SHP77 (cell line): ENCODE results near the gene DYNC2I2.
A peak's percentile ranks its signal among the peaks of the same experiment; 100 is the strongest.
"Not testable (repeated sequence)": the region's sequence is repeated elsewhere in the genome, so short reads cannot be mapped to it uniquely, and the experiment has no call there.

Experiments
- DNase-seq, 2 experiments: peaks; one replicate each; lab custom pipeline; 2025; lab: John Stamatoyannopoulos, UW

DYNC2I2 gene

DNA sequence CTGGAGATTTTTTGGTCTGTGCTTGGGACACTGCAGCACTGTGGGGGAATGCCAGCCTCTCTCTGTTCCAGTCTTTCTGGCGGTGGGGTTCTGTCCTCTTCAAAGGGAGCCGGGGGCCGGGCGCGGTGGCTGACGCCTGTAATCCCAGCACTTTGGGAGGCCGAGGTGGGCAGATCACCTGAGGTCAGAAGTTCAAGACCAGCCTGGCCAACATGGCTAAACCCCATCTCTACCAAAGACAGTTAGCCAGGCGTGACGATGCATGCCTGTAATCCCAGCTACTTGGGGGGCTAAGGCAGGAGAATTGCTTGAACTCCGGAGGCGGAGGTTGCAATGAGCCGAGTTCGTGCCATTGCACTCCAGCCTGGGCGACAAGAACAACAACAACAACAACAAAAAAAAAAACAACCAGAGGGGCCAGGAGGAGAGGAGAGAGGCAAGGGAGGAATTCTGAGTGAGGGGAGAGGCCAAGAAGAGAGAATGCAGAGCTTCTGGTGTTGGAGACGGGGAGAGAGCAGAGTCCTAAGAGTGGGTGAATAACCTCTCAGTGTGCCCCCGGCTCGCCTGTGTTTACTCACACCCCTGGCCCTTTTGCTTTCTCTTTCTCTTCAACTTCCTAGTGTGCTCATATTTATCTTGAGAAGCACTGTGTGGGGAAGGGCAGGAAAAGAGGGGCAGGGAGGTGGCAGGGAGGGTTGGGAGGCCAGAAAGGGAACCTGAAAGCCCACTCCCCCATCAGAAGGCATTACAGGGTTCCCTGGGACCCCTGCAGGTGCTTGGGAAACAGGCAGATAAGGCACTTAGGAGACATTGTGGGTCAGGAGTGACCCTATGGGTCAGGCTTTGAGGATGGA, 29.2 kb upstream of the DYNC2I2 start:
- no peak for DNase-seq

DNA sequence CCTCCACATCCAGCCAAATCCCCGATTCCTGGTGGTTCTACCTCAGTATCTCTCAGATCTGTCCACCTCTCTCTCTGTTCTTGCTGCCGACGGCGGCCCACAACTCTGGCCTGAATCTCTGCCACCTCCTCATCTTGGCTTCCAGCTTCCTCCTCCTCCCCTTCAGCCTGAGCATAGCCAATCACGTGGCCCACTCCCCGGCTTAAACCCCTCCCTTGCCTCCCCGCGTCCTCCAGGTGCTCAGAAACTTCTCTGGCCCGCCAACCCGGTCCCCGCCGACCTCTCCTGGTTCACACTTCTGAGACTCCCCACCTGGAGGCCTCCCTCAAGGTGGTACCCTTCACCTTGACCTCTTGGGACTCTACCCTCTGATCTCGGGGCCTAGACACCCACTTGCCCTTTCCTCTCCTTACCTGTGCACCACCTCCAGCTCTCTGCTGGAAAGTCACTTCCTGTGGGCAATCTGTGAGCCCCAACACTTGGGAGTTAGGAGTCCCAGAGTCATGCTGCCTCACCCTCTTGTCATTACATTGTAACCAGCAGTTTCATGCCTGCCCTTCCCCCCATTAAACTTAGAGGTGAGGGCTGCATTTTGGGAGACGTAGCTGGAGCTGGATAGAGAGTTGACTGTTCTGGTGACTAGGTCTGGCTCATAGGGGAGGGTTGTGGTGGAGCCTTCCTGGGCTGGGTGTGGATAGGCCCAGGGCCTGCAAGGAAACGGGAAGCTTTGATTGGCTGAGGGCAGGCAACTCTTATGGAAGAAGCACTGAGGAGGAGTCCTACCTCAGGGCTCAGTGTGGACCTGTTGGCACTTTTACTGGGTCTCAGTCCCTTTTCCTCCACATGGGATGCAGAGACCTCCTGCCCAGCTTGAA, 27.9 kb upstream of the DYNC2I2 start:
- no peak for DNase-seq

DNA sequence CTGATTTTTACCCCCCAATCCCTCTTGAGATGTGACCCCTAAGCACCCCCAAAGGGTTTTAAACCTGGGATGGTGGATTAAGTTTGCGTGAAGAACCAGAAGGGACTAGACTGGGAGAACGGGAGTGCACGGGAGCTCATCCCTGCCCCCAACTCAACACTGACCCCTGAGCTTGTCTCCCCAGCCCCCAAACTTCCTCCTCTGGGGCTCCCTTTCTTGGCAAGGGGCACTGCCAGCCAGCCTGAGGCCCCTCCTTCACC, 27.3 kb upstream of the DYNC2I2 start:
- no peak for DNase-seq

DNA sequence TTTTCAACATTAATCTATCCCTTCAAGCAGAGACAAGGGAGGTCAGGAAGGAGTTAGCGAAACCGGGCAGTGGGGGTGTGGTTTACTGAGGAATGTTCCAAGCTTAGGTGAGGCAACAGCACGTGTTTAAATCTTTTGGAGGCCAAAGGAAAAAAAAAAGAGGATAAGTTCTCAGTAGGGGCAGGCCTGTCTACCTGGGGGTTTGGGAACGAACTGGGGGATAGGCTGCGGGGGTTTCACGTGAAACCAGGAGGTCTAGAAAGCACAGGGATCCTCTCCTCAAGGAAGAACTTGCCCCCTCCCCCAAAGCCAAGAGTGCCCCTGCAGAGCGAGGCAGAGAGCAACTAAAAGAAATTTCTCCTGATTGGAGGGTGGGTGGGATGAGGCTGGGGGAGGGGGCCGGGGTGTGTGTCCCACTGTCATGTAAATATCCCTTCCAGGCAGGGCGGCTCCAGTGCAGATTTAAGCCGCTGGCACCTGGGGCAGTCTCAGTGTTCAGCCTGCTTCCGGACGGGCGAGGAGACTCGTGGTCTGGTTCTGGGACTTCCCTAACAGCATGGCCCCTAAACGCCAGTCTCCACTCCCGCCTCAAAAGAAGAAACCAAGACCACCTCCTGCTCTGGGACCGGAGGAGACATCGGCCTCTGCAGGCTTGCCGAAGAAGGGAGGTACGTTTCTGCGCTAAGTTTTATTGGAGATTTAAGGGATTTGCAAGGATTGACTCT, 26.9 kb upstream of the DYNC2I2 start:
- DNase-seq: no peak

DNA sequence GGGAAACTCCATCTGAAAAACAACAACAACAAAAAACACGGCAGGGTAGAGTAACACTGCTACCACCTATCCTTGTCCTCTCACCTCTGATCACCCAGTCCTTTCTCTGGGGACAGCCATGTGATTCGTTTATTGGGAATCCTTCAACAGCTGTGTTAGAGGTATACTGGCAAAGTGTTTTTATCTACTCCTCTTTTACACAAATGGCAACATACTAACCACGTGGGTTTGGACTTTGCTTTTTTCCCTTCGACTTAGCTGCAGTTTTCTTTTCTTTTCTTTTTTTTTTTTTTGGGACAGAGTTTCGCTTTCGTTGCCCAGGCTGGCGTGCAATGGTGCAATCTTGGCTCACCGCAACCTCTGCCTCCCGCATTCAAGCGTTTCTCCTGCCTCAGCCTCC, 21.1 kb upstream of the DYNC2I2 start:
- no peak for DNase-seq

DNA sequence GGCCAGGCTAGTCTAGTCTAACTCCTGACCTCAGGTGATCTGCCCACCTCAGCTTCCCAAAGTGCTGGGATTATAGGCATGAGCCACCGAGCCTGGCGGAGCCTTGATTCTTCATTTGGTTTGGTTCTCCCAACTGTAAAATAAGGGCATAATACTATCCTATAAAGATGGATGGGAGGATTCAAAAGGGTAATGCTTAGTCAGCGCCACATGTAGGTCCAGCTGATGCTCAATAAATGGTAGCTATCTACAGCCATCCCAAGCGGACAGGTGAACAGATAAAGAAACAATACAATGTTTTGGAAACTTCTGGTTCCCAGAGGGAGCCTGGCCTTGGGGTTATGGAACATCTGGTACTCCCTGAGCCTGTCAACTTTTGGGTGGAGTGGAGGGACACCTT, 18.7 kb upstream of the DYNC2I2 start:
- DNase-seq: no peak

DNA sequence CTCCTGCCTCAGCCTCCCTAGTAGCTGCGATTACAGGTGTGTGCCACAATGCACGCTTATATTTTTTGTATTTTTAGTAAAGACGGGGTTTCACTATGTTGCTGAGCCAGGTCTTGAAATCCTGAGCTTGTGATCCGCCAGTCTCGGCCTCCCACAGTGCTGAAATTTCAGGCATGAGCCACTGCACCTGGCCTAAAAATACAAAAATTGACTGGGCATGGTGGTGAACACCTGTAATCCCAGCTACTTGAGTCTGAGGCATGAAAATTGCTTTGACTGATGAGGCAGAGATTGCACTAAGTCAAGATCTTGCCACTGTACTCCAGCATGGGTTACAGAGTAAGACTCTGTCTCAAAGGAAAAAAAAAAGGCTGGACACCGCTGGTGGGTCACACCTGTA, 13.1 kb upstream of the DYNC2I2 start:
- no peak for DNase-seq

DNA sequence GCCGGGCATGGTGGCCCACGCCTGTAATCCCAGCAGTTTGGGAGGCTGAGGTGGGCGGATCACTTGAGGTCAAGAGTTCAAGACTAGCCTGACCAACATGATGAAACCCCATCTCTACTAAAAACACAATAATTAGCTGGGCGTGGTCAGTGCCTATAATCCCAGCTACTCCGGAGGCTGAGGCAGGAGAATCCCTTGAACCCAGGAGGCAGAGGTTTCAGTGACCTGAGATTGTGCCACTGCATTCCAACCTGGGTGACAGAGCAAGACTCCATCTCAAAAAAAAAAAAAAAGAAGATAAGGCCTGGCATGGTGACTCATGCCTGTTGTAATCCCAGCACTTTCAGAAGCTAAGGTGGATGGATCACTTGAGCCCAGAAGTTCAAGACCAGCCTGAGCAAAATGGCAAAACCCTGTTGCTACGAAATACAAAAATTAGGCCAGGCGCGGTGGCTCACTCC, 9.9 kb upstream of the DYNC2I2 start:
- DNase-seq: not testable (repeated sequence)

DNA sequence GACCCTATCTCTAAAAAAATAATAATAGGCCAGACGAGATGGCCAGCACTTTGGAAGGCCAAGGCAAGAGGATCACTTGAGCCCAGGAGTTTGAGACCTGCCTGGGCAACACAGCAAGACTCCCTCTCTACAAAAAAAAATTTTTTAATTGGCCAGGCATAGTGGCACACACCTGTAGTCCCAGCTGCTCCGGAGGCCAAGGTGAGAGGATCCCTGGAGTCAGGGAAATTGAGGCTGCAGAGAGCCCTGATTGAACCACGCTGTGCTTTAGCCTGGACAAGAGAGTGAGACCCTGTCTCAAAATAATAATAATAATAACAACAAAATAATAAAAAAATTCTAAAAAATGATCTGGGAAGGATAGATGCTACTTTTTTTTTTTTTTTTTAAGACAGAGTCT, 1.1 kb upstream of the DYNC2I2 start:
- DNase-seq: no peak

DNA sequence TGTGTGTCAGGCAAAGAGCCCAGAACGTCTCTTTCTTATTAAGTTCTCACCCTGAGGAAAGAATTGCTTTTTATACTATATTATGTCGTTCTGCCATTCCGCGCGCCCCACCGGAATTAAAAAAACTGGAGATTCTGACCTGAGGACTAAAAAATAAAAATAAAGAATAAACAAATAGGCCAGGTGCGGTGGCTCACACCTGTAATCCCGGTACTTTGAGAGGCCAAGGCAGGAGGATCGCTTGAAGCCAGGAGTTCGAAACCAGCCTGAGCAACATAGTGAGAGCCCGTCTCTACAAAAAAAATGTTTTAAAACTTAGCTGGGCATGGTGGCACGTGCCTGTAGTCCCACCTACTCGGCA, 677 bp upstream of the DYNC2I2 start:
- DNase-seq: no peak

DNA sequence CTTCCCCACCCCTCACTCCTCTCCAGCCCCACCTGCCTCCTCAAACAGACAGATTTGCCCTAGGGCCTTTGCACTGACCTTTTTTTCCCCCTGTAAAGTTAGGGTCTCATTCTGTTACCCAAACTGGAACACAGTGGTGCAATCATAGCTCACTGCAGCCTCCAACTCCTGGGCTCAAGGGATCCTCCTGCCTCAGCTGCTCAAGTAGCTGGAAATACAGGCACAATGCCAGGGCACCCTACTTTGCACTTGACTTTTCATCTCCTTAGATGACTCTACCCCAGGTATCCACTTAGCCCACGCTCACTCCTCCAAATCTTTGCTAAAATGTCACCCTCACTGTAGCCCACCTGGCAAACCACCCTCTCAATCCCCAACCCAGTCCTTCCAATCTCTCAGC, 2.2 kb downstream of the DYNC2I2 start:
- DNase-seq: no peak

DNA sequence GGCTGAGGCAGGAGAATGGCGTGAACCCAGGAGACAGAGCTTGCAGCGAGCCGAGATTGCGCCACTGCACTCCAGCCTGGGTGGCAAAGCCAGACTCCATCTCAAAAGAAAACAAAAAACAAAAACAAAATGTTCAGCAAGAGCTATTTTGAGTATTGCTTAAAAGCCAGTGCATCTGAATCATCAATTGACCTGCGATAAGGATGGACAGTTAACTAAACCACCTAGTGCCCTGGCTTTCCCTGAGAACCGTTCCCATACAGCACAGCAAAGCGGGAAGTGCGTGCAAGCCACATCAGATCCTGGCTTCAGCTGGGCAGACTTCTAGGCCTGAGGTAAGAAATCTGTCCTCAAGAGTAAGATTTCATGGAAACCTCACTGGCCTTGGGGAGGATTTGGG, 2.7 kb downstream of the DYNC2I2 start:
- no peak for DNase-seq

DNA sequence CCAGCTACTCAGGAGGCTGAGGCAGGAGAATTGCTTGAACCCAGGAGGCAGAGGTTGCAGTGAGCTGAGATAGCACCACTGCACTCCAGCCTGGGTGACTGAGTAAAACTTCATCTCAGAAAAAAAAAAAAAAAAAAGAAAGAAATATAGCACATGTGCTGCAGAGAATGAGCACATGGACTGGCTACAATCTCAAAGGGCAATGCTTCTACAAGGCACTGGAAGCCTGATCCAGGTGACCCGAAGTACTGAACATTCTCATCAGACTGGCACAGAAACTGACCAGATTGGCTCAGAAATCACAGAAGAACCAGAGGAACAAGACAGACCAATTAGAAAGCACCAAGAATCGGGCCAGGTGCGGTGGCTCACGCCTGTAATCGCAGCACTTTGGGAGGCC, 4.8 kb downstream of the DYNC2I2 start:
- no peak for DNase-seq

DNA sequence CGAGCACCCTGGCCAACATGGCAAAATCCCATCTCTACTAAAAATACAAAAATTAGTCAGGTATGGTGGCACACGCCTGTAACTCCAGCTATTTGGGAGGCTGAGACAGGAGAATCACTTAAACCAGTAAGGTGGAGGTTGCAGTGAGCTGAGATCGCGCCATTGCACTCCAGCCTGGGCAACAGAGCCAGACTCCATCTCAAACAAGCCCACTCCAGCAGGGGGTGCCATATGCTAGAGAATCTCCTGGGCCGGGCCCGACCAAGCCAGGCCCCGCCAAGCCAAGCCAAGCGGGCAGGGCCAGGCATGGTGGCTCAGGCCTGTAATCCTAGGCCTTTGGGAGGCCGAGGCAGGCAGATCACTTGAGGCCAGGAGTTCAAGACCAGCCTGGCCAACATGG, 8.4 kb downstream of the DYNC2I2 start:
- peak in 1 of 2 experiments; percentile 38 for DNase-seq

DNA sequence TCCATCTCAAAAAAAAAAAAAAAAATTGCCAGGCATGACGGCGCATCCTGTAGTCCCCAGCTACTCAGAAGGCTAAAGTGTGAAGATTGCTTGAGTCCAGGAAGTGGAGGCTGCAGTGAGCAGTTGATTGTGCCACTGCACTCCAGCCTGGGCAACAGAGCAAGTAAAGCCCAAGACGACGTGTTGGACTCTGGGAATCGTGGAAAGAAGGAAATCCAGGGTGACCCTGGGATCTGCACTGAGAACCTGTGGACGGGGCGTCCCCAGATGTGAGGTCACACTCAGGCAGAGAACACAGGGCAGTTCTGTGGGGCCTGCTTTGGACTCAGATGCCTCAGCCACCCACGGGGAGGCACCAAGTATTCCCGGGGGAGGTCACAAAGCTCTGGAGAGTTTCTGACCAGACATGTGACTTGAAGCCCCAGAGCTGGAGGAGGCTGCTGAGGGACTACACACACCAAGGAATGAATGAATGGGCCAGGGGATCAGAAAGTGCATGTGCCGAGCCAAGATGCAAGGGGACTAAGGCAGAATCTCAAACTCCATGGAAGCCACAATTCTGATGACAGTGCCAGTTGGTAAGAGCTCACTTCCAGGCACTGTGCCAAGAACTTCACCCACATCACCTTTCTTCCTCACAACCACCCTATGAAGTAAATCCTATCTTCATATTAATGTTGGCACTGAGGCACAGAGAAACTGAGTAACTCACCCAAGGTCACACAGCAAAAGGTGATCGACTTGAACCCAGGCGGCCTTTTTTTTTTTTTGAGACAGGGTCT, 12.9 kb downstream of the DYNC2I2 start:
- no peak for DNase-seq

DNA sequence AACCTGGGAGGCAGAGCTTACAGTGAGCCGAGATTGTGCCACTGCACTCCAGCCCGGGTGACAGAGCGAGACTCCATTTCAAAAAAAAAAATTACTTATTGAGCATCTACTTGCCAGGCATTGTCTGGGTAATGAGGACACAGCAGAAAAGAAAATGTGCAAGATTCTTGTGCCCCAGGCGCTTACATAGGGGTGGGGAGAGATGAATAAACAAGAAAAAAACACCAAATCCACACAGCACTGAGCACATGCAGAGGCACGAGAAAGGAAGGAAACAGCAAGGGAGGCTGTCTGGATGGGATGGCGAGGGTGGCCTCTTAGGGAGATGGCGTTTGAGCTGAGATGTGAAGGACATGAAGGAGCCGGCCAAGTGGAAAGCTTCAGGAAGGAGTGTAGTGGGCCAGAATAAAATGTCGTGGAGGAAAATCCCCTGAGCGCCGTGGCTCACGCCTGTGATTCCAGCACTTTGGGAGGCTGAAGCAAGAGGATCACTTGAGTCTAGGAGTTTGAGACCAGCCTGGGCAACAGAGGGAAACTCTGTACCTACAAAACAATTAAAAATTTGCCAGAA, 13.9 kb downstream of the DYNC2I2 start:
- DNase-seq: no peak

DNA sequence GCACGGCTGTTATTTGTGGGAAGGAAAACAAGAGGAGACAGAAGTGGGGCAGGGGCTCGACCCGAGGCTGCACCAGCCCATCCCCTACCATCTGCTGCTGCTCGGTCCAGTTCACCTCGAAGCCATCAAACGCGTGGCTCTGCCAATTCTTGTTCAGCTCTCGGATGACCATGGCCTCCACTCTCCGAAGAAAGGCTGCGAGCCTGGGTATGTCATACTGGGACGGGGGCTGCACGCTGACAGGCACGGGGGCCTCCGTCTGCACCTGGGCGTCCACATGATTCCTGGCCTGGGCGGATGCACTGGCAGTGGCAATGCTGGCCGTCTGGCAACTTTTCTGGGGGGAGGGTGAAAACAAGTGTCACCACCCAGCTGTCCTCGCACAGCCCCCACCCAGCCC, 16.0 kb downstream of the DYNC2I2 start:
- no peak for DNase-seq

DNA sequence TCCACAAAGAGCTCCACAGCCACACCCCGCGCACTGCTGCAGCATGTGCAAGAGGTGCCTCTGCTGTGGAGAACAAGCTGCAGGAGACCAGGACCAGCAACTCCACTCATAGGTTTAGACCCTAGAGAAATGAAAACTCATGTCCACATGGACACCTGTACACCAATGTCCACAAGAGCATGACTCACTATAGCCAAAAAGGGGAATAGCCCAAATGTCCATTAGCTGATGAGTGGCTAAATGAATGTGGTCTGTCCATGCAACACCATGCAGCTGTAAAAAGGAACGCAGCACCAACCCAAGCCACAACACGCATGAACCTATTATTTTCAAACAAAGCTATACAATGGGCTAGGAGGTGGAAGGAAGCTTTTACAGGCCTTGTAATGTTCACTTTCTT, 18.1 kb downstream of the DYNC2I2 start:
- no peak for DNase-seq

DNA sequence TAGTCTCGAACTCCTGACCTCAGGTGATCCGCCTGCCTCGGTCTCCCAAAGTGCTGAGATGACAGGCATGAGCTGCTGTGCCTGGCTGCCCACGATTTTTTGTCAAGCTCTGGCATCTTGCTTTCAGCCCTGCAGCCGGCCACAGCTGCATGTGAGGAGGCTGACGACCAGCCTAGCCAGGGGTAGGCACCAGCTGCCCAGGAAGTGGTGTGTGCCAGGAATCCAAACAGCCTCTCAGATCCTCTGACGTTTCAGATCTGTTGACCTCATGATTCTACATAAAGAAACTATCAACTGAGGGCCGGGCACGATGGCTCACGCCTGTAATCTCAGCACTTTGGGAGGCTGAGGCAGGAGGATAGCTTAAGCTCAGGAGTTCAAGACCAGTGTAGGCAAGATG, 19.0 kb downstream of the DYNC2I2 start:
- DNase-seq: peak; percentile 85 to 93

DNA sequence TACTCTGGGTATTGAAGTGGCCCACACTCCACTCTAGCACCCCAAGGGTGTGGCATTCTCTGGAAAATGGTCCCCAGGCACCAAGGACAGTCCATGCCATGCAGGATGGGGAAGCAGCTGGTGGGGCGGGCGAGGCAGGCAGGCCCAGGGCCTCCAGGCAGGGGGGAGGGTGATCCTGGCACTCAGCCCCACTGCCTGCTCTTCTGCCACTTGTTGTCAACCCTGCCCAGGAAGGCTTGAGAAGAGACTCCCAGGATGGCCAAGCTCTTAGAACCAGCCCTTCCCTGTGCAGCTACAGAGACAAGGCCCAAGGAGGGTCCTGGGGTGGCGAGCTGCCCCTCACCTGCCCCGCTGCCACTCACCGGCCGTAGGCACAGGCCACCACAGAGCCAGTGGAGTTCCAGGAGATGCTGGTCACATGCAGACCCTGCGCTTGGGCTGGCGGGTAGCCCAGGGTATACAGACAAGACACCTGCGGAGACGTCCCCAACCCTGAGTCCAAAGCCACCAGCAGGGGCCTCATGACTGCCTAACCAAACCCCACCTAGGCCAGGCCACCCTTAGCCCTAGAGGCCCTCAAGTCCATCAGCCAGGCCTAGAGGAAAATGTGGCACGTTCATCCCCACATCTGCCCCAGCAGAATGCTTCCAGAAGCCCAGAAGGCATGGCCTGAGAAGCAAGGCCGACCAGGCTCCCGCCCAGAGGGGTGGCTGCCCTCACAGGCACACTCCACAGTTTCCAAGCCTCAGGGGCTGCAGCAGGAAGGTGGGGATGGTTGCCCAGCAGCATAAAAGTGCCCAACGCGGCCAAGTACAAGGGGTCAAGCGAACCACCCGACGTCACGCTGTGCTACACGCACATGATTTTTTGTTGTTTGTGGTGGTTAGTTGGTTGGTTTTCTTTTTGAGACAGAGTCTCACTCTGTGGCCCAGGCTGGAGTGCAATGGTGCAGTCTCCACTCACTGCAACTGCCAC, 19.8 kb downstream of the DYNC2I2 start:
- DNase-seq: peak; percentile 34 to 73

DNA sequence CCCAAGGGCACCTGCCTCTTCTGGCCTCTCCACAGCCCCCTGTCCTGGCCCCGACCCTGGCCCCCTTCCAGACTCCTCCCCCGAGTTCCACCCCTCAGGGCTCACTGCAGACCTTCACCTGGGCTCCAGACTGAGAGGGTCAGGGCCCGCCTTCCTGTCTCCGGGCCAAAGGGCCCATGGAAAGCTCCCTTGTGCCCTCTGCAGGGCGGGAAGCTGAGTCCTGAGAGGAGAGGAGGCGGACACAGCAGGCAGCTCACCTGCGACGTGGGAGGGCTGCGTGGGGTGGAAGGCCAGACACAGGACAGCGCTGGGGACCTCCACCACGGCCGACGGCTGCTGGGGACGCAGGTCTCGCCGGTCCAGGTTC, 20.6 kb downstream of the DYNC2I2 start:
- DNase-seq: peak; percentile 72 to 86
